ENCODE data around the gene TMPRSS15.

Gene TMPRSS15

GRCh38 chr21:18298228-18298627 lies 105.4 kb downstream of the TMPRSS15 start:
- H3K4me1 ChIP-seq: no peaks in the 10 kb centered on the region
- no peaks in the 10 kb centered on the region for H3K27me3 ChIP-seq (ENCODE audit: low read depth)
- no peaks in the 10 kb centered on the region for H3K36me3 ChIP-seq (replicated peaks)

GRCh38 chr21:18294100-18294499 lies 109.5 kb downstream of the TMPRSS15 start:
- no peak overlapping the region for H3K4me3 ChIP-seq
- in situ Hi-C loops (cut with MboI; ENCODE audit: low sequenced_read_pairs): no loop called here
- H3K27me3 ChIP-seq (ENCODE audit: low read depth): no peaks in the 10 kb centered on the region
- peaks cover 10% of the 10 kb centered on the region for H3K4me1 ChIP-seq
- no peaks in the 10 kb centered on the region for H3K9me3 ChIP-seq
- H3K36me3 ChIP-seq (replicated peaks): no peaks in the 10 kb centered on the region
- DNase-seq (ENCODE audit: low spot score in 2 of 2): no peak

More at GRCh38 chr21:18298228-18298627, 105.4 kb downstream of the TMPRSS15 start:
- Histone ChIP-seq H3K4me3 (no peak overlapping the region), H3K9me3 (no peaks in the 10 kb centered on the region)
- in situ Hi-C loops (cut with MboI; ENCODE audit: low sequenced_read_pairs): no loop called here
- DNase-seq (ENCODE audit: low spot score in 2 of 2): peak in 1 of 2 experiments; percentile 14

- Histone ChIP-seq H3K4me1 (peaks cover 10% of the 10 kb centered on the region), H3K36me3 (replicated peaks) (no peaks in the 10 kb centered on the region), H3K4me3 (no peak overlapping the region), H3K27me3 (ENCODE audit: low read depth) (no peaks in the 10 kb centered on the region), H3K9me3 (no peaks in the 10 kb centered on the region)
- peak in 1 of 2 experiments; percentile 51 for DNase-seq (ENCODE audit: low spot score in 2 of 2)
- in situ Hi-C loops (cut with MboI; ENCODE audit: low sequenced_read_pairs): no loop called here
These were observed 113.7 kb downstream of the TMPRSS15 start for GRCh38 chr21:18289876-18290275.

GRCh38 chr21:18285379-18285778 lies 118.2 kb downstream of the TMPRSS15 start:
- in situ Hi-C loops (cut with MboI; ENCODE audit: low sequenced_read_pairs): no loop called here
- DNase-seq (ENCODE audit: low spot score in 2 of 2): no peak
- Histone ChIP-seq H3K9me3 (no peaks in the 10 kb centered on the region), H3K4me1 (peaks cover 5% of the 10 kb centered on the region; the same call in 1 of the 2 replicates), H3K36me3 (replicated peaks) (no peaks in the 10 kb centered on the region), H3K27me3 (ENCODE audit: low read depth) (no peaks in the 10 kb centered on the region), H3K4me3 (no peak overlapping the region)

GRCh38 chr21:18275781-18276180 lies 127.8 kb downstream of the TMPRSS15 start:
- no peak overlapping the region for H3K4me3 ChIP-seq
- no peak for DNase-seq (ENCODE audit: low spot score in 2 of 2)
- H3K9me3 ChIP-seq: no peaks in the 10 kb centered on the region
- H3K27me3 ChIP-seq (ENCODE audit: low read depth): no peaks in the 10 kb centered on the region
- in situ Hi-C loops (cut with MboI; ENCODE audit: low sequenced_read_pairs): no loop called here
- no peaks in the 10 kb centered on the region for H3K36me3 ChIP-seq (replicated peaks)
- no peaks in the 10 kb centered on the region for H3K4me1 ChIP-seq

GRCh38 chr21:18274370-18274769 lies 129.2 kb downstream of the TMPRSS15 start:
- Histone ChIP-seq H3K27me3 (ENCODE audit: low read depth) (no peaks in the 10 kb centered on the region), H3K36me3 (replicated peaks) (no peaks in the 10 kb centered on the region), H3K4me3 (no peak overlapping the region), H3K4me1 (no peaks in the 10 kb centered on the region), H3K9me3 (no peaks in the 10 kb centered on the region)
- in situ Hi-C loops (cut with MboI; ENCODE audit: low sequenced_read_pairs): no loop called here
- no peak for DNase-seq (ENCODE audit: low spot score in 2 of 2)

GRCh38 chr21:18273400-18273799 lies 130.2 kb downstream of the TMPRSS15 start:
- Histone ChIP-seq H3K36me3 (replicated peaks) (no peaks in the 10 kb centered on the region), H3K4me1 (no peaks in the 10 kb centered on the region), H3K27me3 (ENCODE audit: low read depth) (no peaks in the 10 kb centered on the region), H3K4me3 (no peak overlapping the region), H3K9me3 (no peaks in the 10 kb centered on the region)
- in situ Hi-C loops (cut with MboI; ENCODE audit: low sequenced_read_pairs): no loop called here
- DNase-seq (ENCODE audit: low spot score in 2 of 2): no peak

GRCh38 chr21:18269856-18270255 lies 133.7 kb downstream of the TMPRSS15 start:
- in situ Hi-C loops (cut with MboI; ENCODE audit: low sequenced_read_pairs): no loop called here
- Histone ChIP-seq H3K36me3 (replicated peaks) (no peaks in the 10 kb centered on the region), H3K27me3 (ENCODE audit: low read depth) (no peaks in the 10 kb centered on the region), H3K4me1 (no peaks in the 10 kb centered on the region), H3K4me3 (no peak overlapping the region), H3K9me3 (no peaks in the 10 kb centered on the region)
- no peak for DNase-seq (ENCODE audit: low spot score in 2 of 2)

GRCh38 chr21:18268906-18269305 lies 134.7 kb downstream of the TMPRSS15 start:
- in situ Hi-C loops (cut with MboI; ENCODE audit: low sequenced_read_pairs): no loop called here
- no peaks in the 10 kb centered on the region for H3K27me3 ChIP-seq (ENCODE audit: low read depth)
- no peak for DNase-seq (ENCODE audit: low spot score in 2 of 2)

GRCh38 chr21:18267496-18267895 lies 136.1 kb downstream of the TMPRSS15 start:
- DNase-seq (ENCODE audit: low spot score in 2 of 2): no peak
- Histone ChIP-seq H3K36me3 (replicated peaks) (no peaks in the 10 kb centered on the region), H3K27me3 (ENCODE audit: low read depth) (no peaks in the 10 kb centered on the region), H3K9me3 (no peaks in the 10 kb centered on the region), H3K4me1 (no peaks in the 10 kb centered on the region), H3K4me3 (no peak overlapping the region)
- in situ Hi-C loops (cut with MboI; ENCODE audit: low sequenced_read_pairs): no loop called here

More at GRCh38 chr21:18268906-18269305, 134.7 kb downstream of the TMPRSS15 start:
- H3K36me3 ChIP-seq (replicated peaks): no peaks in the 10 kb centered on the region
- H3K4me1 ChIP-seq: no peaks in the 10 kb centered on the region
- no peak overlapping the region for H3K4me3 ChIP-seq
- no peaks in the 10 kb centered on the region for H3K9me3 ChIP-seq

GRCh38 chr21:18265944-18266343 lies 137.6 kb downstream of the TMPRSS15 start:
- Histone ChIP-seq H3K27me3 (ENCODE audit: low read depth) (no peaks in the 10 kb centered on the region), H3K4me3 (no peak overlapping the region), H3K9me3 (no peaks in the 10 kb centered on the region), H3K36me3 (replicated peaks) (no peaks in the 10 kb centered on the region), H3K4me1 (no peaks in the 10 kb centered on the region)
- in situ Hi-C loops (cut with MboI; ENCODE audit: low sequenced_read_pairs): no loop called here
- DNase-seq (ENCODE audit: low spot score in 2 of 2): no peak

- Histone ChIP-seq H3K4me3 (no peak overlapping the region), H3K27me3 (ENCODE audit: low read depth) (no peaks in the 10 kb centered on the region), H3K9me3 (no peaks in the 10 kb centered on the region), H3K36me3 (replicated peaks) (no peaks in the 10 kb centered on the region), H3K4me1 (no peaks in the 10 kb centered on the region; the same call in 1 of the 2 replicates)
- in situ Hi-C loops (cut with MboI; ENCODE audit: low sequenced_read_pairs): no loop called here
- no peak for DNase-seq (ENCODE audit: low spot score in 2 of 2)
These were observed 149.8 kb downstream of the TMPRSS15 start for GRCh38 chr21:18253799-18254198.

- Histone ChIP-seq H3K4me1 (no peaks in the 10 kb centered on the region; the same call in 1 of the 2 replicates), H3K36me3 (replicated peaks) (no peaks in the 10 kb centered on the region), H3K27me3 (ENCODE audit: low read depth) (no peaks in the 10 kb centered on the region), H3K9me3 (no peaks in the 10 kb centered on the region), H3K4me3 (no peak overlapping the region)
- DNase-seq (ENCODE audit: low spot score in 2 of 2): no peak
- in situ Hi-C loops (cut with MboI; ENCODE audit: low sequenced_read_pairs): no loop called here
These were observed 150.4 kb downstream of the TMPRSS15 start for GRCh38 chr21:18253221-18253620.

- Histone ChIP-seq H3K27me3 (ENCODE audit: low read depth) (no peaks in the 10 kb centered on the region), H3K36me3 (replicated peaks) (no peaks in the 10 kb centered on the region), H3K4me3 (no peak overlapping the region), H3K4me1 (no peaks in the 10 kb centered on the region; the same call in 1 of the 2 replicates), H3K9me3 (no peaks in the 10 kb centered on the region)
- DNase-seq (ENCODE audit: low spot score in 2 of 2): peak in 1 of 2 experiments; percentile 8
- in situ Hi-C loops (cut with MboI; ENCODE audit: low sequenced_read_pairs): no loop called here
These were observed 150.9 kb downstream of the TMPRSS15 start for GRCh38 chr21:18252680-18253079.

GRCh38 chr21:18252256-18252655 lies 151.3 kb downstream of the TMPRSS15 start:
- Histone ChIP-seq H3K27me3 (ENCODE audit: low read depth) (no peaks in the 10 kb centered on the region), H3K36me3 (replicated peaks) (no peaks in the 10 kb centered on the region), H3K4me1 (no peaks in the 10 kb centered on the region; the same call in 1 of the 2 replicates), H3K9me3 (no peaks in the 10 kb centered on the region), H3K4me3 (no peak overlapping the region)
- DNase-seq (ENCODE audit: low spot score in 2 of 2): no peak
- in situ Hi-C loops (cut with MboI; ENCODE audit: low sequenced_read_pairs): no loop called here
